GM19324 (cell line): ENCODE measurements around the gene RAB4A.

ENCODE experiments used
- ATAC-seq: cut with Tn5 transposase; IDR thresholded peaks from one replicate; pipeline ENCODE4 v1.9.1; 2021; ENCODE audit warnings: mild to moderate bottlenecking, moderate library complexity; ENCODE audit not compliant: unreplicated experiment, low FRiP score

RAB4A gene

GRCh38 chr1:229243638-229244037 is 27.3 kb upstream of the RAB4A start:
- no peak for ATAC-seq

DNA sequence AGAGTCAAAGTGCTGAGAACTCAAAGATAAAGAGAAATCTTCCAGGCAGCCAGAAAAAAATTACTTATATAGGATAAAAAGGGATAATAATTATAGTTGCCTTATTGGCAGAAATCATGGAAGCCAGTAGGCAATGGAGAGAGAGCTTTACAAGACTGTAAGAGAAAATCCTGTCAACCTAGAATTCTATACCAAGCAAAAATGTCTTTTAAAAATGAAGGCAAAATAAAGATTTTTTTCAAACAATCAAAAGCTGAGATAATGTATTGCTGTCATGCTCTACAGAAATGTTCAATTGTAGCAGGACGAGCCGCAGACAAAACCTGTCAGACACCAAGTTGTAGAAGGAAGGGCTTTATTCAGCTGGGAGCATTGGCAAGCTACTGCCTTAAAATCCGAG is 26.8 kb upstream of the RAB4A start:
- no peak for ATAC-seq

GRCh38 chr1:229247871-229248270 is 23.0 kb upstream of the RAB4A start:
- ATAC-seq: no peak

DNA sequence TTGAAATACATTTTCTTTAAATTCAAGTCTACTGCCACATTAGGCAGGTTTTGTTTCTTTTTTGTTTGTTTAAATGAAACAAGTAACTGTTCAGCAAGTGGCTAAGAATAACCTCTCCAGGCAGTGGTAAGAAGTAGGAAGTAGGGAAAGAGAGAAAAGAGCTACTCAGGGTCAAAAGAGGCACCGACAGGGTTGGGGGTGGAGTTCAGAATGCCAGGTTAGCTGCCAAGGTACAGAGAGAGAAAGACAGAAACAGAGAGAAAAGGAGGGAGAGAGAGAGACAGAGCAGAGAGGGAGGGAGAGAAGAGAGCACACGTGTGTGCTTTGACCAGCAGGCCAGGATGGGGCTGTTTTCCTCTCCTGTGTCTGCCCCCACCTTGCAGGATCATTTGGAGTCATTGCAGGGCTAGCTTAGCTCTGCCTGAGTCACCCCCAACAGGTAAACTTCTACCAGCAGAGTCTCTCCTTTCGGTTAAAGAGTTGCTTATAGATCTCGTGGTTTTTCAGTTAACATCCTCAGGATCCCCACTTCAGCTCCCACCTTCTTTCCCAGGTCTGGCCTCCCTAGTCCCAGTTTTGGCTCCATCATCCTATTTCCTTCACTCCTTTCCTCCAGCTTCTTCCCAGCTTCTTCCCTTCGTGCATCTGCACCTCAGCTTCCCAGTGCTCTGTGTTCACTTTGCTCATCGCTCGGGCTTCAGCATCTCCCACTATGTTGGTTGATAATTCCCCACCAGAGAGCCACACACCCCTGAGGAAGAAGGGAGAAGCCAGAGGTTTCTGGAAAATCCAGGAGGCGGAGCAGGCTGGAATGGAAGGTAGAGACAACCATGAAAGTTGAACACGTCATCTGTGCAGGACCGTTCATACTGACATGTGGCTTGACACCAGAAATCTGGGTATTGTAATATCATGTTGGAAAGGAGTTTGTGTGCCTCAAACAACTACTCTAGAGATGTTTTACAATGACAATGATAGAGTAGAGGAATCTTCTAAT is 21.8 kb upstream of the RAB4A start:
- ATAC-seq: no peak

GRCh38 chr1:229249854-229250644 is 20.9 kb upstream of the RAB4A start:
- ATAC-seq: no peak

- no peak for ATAC-seq
Measured at GRCh38 chr1:229251185-229251584, 19.7 kb upstream of the RAB4A start.

GRCh38 chr1:229252228-229252984 is 18.5 kb upstream of the RAB4A start:
- ATAC-seq: no peak

DNA sequence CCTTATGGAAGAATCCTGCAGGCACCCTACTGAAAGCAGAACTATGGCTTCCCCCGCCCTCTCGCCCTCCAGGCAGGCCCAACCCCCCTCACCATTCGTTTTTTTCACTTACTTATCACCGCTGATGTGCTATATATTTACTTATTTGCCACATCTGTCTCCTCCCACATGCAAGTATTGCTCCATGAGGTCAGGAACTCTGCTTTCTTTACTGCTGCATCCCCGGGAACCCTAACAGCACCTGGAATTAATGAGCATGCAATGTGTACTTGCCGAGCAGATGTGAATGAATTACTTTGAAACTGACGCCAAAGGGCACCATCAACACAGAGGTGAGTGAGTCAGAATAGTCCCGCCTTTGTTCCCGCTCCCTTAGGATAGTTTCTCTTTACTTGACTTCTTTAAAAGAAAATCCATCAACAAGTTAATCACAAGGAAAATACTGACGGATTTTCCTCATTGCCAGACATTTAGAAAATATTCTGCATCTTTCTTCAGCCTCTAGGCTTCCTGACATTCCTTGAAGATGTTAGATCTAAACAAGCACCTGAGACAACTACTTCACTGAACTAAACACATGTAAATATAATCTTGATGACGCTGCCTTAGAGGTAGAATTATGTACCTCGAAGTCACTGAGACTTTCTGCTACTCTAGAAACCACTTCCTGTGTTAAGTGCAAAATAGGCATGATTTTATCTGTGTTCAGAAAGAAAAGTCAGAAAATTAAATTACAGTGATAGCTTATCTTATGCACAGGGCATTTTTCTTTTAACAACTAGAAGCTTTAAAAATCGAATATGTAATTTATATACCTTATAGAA is 17.5 kb upstream of the RAB4A start:
- no peak for ATAC-seq

DNA sequence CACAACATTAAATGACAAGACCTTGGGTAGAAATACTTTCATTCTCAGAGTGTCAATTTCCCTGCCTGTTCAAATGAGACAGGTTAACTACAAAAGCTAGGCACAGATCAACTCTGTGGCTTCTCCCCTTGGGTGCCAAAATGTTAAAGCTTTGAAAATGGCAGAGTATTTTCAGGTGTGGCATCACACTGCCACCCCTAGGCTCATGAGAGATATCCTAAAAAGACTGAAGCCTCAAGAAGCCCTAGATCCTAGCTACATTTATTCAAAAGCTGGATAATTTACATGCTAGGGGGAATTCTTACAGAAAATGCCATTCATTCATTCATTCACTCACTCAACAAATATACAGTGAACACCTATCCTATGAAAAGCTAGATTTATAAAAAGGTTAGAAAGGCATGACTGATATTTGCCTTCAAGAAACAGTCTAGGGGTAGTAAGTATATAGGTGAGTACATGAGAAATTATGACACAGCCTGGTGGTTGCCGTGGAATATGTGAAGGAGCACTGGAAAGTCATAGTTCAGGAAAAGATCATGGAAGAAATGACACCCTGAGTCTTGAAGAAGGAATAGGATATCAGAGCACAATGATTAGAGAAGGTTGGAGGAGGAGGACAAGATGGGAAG is 15.9 kb upstream of the RAB4A start:
- ATAC-seq: no peak

DNA sequence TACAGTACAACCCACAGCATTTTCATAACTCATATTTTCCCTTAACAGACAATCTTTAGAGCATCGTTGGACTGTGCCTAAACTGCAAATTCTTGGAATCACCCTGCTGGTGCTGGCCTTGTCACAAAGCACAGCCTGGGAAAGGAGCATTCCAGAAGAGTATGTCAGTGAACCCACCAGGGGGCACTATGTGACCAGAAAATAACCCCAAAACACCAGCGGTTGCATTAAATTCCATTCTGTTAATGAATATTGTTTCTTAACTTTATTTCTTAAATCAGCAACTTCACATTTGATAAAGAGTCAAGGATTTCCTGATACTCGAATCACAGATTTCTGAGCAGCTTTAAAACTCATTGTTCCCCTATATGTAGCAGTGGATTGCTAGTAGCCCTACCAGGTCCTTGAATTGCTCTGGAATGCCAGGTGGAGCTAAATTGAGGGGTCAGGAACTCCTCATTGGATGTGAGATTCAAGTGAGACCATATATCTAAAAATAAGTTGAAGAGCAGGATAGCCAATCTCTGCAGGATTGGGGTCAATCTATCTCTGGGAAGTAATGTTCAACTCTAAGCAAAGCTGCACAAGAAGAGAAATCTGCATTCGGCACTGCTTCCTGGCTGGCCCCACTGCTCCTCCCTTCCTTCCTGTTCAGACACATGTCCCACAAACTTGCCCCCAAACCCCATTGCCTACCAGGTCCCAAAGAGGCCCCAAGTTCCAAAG is 12.7 kb upstream of the RAB4A start:
- no peak for ATAC-seq

DNA sequence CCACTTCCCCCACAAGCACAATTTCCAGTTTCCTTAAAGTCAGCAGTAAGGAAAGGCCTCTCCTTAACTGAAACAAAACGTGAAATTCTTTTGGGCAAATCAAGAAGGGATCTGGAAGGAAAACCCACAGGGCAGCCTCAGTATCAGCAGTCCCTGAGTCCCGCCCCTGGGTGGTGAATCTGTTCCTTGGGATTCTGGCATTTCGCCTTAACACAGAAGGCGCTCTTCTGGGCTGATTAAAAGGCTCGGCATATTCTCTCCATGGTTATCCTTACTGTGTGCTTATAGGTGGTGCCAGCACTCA is 12.2 kb upstream of the RAB4A start:
- no peak for ATAC-seq

DNA sequence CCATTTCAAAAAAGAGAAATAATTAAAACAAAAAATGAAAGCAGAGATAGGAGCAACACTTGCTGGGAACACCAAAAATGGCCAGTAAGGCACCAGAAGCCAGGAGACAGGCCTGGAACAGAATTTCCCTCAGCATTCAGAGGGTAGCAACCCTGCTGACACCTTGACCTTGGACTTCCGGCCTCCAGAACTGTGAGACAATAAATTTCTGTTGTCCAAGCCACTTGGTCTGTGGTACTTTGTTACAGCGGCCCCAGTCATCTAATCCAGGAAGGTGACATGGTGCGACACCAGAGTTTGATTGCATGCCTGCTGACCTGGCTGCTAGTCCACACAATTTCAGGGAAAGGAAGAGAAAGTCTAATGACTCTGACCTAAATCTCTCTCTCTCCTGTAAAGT is 10.6 kb upstream of the RAB4A start:
- ATAC-seq: no peak

GRCh38 chr1:229262239-229262638 is 8.7 kb upstream of the RAB4A start:
- ATAC-seq: no peak

DNA sequence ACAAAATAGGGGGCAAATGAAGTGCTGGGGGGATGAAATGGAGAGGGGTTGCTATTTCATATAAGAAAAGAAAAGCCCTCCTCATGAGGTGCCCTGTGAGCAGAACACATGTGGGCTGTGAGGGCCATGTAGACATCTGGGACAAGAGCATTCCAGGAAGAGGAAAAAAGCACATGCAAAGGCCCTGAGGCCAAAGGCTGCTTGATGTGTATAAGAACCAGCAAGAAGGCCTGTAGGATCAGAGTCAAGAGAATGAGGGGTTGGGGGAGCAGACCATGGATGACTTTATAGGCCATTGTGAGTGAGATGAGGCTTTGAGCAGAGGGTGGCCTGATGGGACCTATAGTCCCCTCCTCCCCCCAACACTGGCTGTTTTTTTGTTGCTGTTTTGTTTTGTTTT is 7.7 kb upstream of the RAB4A start:
- no peak for ATAC-seq

DNA sequence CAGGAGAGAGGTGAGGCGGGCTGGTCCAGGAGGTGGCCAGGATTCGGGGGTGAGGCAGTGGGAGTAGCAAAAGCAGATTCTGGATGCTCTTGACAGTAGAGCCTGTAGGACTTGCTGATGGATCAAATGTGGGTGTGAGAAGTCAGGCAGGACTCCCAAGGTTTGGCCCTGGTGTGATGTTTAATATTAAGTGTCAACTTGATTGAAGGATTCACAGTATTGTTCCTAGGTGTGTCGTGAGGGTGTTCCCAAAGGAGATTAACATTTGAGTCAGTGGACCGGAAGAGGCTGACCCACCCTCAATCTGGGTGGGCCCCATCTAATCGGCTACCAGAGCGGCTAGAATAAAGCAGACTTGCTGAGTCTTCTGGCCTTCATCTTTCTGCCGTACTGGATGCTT is 6.8 kb upstream of the RAB4A start:
- no peak for ATAC-seq

- ATAC-seq: no peak
Measured at GRCh38 chr1:229264487-229264886, 6.4 kb upstream of the RAB4A start.

- no peak for ATAC-seq
Measured at GRCh38 chr1:229266274-229266673, 4.6 kb upstream of the RAB4A start.

- no peak for ATAC-seq
Measured at GRCh38 chr1:229266832-229267500, 3.9 kb upstream of the RAB4A start.

DNA sequence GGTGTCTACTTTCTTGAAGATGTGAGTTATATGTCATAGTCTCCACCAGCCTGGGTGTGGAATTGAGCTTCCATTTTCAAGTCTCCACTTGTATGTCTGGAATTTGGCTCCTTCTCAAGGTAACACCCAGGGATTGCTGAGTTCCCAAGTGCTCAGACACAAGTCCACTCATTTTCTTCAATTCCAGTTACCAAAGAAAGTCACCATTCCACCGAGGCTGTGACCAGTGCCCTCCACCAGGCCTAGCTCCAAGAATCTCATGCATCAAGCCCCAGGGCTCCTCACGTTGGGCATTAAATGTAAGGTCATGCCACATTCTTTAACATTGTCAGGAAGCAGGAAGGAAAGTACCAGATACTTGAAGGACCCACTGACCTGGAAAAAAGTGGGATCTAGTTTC is 2.4 kb upstream of the RAB4A start:
- ATAC-seq: no peak
